GM19372 (cell line): Measurements from ENCODE around the gene BRPF1.
A peak's percentile ranks its signal among the peaks of the same experiment; 100 is the strongest.

Experiments
- ATAC-seq: cut with Tn5 transposase; IDR thresholded peaks from one replicate; pipeline ENCODE4 v1.9.1; 2021; ENCODE audit warnings: mild to moderate bottlenecking, low read depth, moderate library complexity; ENCODE audit not compliant: unreplicated experiment

BRPF1 gene

DNA sequence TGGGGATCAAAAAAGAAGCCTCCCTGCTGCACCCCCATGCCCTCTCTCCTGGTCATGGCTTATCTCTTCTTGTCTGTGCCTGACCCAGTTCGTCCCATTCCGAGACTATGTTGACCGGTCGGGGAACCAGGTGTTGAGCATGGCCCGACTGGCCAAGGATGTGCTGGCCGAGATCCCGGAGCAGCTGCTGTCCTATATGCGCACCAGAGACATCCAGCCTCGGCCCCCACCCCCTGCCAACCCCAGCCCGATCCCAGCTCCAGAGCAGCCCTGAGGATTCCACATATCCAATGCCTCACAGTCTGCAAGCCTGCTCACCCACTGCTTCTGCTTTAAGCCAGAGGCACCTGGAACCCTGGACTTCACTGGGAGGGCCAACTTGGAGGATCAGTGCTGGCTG is 2.1 kb upstream of the BRPF1 start:
- no peak for ATAC-seq

DNA sequence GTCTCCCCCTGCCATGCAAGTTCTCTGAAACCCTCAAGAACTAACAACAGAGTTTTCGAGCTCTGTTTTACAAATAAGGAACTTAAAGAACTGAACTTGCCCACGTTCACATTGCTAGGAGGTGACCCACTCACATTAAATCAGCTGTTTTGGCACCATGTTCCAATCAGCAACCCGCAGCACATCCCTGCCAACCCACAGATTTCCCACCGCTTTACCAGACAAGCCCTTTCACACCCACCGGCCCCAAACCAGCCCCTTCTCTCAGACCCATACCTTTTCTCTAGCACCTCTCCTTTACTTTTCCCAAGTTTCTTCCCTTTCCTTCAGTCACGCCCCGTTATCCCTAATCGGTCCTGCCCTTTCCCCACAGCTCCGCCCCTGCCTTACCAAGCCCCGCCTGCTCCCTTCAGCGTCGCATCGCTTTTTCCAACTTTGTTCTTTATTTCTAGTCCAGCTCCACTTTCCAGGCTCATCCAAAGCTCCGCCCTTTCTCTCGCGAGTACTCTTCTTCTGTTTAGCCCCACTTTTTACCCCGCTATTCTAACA is 804 bp upstream of the BRPF1 start:
- ATAC-seq, result peak; percentile 40

DNA sequence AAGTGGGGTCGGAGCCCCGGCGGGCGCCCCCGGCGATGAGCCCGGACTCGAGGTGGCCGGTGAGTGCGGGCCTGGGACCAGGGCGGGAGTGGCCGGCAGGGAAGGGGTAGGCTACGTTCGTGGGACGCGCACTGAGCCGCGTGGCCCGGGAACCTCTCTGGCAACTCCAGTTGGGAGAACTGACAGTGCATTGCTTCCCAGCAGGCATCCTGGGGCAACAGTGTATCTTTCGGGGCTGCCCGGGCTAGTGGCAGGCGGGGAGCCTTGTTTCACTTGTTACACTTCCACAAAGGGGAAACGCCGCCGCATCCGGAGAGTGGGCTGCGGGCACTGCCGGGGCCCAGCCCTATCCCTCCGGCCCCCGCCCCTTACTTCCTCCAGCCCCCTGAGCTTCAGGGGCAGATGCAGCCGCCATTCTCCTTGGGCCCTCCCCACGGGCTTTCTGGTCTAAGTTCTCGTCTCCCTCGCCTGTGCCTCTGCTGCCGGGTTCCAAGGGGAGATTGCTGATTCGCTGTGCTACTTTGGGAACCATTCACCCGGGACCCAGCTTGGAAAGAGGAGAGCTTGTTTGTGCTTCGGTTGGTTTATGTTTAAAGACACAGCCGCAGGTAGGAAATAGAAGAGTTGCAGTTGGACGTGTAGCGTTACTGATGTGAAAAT is 675 bp downstream of the BRPF1 start:
- no peak for ATAC-seq

DNA sequence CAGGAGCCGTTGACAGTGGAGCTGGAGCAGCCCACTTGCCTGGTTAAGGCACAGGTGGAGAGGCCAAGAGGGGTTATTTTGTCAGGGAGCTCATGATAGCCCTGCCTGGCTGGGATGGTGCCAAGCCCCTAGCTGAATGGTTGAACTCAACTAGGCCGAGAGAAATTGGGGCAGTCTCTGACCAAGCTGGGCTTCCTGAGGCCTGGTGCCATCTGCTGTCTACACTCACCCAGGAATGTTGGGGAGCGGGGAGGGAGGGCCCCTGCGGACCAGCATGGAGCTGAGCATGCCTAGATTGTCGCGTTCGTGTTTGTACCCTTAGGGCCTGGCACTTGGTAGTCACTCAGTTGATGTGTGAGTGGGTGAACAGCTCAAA is 1.2 kb downstream of the BRPF1 start:
- ATAC-seq, result no peak

DNA sequence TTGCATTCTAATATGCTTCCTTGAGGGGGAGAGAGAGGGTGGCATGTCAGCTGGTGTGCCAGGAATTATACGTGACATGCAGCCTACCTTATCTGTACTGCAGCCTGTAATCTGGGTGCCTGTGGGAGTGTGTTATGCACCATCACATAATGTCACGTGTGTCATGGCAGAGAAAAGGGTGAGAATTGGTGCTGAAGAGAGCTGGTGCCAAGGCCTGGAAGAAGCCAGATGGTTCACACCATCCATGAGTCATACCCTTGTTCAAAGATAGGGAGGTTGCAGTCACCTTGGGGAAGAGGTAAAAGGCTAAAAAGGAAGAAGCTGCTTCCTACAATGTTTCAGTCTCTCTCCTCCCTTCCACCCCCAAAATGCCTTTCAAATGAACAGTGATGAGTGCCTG is 5.3 kb downstream of the BRPF1 start:
- no peak for ATAC-seq

DNA sequence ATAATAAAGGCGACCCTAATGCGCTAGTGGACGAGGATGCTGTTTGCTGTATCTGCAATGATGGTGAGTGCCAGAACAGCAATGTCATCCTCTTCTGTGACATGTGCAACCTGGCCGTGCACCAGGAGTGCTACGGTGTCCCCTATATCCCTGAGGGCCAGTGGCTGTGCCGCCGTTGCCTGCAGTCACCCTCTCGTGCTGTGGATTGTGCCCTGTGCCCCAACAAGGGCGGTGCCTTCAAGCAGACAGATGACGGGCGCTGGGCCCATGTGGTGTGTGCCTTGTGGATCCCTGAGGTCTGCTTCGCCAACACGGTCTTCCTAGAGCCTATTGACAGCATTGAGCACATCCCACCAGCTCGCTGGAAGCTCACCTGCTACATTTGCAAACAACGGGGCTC is 7.6 kb downstream of the BRPF1 start:
- ATAC-seq, result no peak

DNA sequence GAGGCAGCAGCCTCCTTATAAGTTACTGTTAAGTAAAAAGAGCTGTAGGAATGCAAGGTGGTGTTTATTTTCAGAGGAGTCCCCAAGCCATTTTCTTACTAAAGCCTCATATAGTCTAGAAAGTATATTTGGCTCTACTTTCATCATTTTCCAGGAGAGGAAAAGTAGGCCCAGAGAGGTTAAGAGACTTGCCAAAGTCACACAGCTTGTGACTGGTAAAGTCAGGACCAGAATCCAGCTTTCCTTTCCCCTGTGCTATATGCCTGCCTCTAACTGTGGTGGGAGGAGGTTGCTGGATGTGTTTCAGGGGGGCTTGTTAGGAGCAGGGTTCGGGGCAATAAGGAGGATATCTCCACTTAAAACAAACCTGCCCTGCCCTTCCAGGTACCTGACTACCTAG is 11.0 kb downstream of the BRPF1 start:
- no peak for ATAC-seq

DNA sequence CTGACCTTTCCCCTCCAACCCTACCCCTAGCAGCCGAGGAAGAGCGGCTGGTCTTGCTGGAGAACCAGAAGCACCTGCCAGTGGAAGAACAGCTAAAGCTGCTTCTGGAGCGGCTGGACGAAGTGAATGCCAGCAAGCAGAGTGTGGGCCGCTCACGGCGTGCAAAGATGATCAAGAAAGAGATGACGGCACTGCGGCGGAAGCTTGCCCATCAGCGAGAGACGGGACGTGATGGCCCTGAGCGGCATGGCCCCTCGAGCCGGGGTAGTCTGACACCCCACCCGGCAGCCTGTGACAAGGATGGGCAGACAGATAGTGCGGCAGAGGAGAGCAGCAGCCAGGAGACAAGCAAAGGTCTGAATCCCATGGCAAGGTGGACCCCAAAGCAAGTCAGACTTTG is 12.0 kb downstream of the BRPF1 start:
- ATAC-seq, result no peak

DNA sequence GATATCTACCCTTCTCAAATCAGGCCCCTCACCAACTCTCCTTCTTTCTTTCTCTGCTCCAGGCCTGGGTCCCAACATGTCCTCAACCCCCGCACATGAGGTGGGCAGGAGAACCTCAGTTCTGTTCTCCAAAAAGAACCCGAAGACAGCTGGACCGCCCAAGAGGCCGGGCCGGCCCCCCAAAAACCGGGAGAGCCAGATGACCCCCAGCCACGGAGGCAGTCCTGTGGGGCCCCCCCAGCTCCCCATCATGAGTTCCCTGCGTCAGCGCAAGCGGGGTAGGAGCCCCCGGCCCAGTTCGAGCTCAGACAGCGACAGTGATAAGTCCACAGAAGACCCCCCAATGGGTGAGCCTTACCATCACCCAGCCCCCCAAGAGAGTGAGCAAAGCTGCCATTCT is 12.6 kb downstream of the BRPF1 start:
- no peak for ATAC-seq

DNA sequence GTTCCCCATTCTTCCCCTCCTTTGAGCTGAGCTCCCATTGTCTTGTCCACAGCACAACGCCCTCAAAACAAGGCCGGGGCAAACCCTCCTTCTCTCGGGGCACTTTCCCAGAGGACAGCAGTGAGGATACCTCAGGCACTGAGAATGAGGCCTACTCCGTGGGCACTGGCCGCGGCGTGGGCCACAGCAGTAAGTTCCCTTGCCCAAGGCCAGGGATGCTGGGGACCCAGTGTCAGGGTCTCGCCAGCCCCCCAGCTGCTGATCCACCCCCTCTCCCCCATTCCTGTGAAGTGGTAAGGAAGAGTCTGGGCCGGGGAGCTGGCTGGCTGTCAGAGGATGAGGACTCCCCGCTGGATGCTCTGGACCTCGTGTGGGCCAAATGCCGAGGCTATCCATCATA is 14.0 kb downstream of the BRPF1 start:
- no peak for ATAC-seq

DNA sequence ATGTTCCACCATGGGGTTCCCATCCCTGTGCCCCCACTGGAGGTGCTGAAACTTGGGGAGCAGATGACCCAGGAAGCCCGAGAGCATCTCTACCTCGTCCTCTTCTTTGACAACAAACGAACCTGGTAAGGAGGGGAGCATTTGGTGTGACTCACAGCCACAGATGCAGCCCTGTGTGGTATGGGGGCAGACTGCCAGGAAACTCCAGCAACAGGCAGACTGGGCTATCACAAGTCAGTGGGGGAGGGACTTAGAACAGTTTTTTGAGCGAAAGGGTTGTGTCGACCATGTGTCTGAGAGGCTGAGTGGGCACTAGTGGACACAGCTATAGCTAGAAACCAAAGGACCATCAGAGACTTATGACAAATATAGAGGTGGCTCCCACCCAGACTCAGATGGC is 14.8 kb downstream of the BRPF1 start:
- ATAC-seq, result no peak

DNA sequence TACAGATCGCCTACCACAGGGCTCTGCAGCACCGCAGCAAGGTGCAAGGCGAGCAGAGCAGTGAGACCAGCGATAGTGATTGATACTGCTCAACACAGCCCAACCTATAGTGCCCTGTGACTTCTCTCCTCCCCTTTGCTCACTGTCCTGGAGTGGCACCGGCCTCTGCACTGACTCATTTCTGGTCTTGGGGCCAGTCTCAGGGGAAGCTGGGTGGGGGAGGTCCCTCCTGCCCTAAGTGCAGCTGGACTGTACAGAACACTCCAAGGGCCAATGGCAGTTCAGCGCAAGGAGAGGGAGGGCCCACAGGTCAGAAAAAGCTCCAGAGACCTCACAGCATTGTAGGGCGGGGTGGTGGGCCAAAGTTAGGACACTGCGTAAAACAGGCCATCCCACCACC is 15.7 kb downstream of the BRPF1 start:
- no peak for ATAC-seq

DNA sequence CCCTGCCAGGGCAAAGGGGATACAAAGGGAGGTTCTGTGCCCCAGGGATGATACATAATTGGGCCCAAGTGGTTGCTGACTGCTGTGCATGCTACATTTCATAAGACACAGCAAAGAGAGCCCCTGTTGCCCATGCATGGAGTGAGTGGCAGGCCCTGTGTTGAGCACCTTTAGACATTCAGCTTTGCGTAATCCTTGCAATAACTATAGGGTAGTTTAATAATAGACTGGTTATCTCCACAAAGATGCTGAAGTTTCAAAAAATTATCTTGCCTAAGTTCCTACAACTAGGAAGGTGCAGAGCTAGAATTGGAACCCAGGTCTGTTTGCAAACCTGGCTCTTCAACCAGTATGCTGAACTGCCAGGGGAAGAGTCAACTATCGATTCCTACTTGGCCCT is 16.5 kb downstream of the BRPF1 start:
- ATAC-seq, result no peak

DNA sequence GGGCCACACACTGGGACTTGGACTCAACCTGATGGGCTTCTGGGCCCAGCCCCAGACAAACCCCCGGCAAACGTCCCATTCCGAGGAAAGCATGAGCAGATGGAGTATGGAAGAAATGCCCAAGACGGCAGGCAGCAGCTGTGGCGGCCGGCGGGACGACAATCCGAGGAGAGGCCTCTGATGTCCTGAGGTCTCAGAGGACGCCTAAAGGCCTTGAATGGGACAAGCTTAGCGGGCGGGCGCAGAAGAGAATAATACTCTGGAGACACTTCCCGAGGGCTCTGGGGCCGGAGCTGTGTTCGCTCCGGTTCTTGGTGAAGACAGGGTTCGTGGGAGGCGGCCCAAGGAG is 17.7 kb downstream of the BRPF1 start:
- ATAC-seq, result no peak

DNA sequence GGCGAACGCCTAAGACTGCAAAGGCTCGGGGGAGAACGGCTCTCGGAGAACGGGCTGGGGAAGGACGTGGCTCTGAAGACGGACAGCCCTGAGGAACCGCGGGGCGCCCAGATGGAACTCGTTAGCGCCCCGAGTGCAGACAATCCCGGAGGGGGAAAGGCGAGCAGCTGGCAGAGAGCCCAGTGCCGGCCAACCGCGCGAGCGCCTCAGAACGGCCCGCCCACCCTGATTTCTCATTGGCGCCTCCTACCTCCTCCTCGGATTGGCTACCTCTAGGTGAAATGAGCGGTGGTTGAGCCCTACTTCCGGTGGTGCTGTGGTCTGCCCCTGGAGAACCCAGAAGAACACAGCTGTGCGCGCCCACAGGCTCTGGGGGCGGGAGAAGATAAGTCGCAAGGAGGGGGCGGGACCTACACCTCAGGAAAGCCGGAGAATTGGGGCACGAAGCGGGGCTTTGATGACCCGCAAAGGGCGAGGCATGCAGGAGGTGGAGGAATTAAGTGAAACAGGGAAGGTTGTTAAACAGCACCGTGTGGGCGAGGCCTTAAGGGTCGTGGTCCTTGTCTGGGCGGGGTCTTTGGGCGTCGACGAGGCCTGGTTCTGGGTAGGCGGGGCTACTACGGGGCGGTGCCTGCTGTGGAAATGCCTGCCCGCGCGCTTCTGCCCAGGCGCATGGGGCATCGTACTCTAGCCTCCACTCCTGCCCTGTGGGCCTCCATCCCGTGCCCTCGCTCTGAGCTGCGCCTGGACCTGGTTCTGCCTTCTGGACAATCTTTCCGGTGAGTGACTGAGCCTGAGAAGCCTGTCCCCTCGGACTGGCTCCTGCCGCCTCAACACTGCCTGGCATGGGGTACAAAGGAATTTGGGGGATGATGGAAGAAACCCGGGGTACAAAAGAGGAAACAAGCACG is 18.4 kb downstream of the BRPF1 start, which contains the start of gene OGG1:
OGG1 (plus strand) TSS at position 308 of the 911 bp plus-strand sequence; CDS start at position 643, 335 bp downstream.
- ATAC-seq, result peak; percentile 94

DNA sequence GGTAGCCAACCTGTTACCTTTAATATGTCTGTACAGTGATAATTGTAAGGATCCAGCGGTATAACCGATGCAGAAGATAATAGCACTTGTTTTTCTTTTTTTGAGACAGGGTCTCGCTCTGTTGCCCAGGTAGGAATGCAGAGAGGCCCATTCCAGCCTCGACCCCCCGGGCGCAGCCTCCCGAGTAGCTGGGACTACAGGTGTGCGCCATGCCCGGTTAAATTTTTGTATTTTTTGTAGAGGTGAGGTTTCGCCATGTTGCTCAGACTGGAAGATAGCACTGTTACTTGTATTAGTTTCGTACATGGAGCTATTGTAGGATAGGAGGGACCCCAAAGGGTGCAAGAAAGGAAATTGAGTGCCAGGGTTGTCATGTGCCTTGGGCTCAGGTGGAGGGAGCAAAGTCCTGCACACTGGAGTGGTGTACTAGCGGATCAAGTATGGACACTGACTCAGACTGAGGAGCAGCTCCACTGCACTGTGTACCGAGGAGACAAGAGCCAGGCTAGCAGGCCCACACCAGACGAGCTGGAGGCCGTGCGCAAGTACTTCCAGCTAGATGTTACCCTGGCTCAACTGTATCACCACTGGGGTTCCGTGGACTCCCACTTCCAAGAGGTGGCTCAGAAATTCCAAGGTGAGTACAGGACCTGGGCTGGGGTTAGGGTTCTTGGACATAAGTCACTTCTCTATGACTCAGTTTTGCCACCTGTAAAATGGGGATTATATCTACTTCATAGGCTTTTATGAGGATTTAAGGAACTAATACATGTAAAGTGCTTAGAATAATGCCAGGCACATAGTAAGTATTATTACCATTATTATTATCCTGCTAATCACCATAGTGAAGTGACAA is 19.2 kb downstream of the BRPF1 start:
- no peak for ATAC-seq

DNA sequence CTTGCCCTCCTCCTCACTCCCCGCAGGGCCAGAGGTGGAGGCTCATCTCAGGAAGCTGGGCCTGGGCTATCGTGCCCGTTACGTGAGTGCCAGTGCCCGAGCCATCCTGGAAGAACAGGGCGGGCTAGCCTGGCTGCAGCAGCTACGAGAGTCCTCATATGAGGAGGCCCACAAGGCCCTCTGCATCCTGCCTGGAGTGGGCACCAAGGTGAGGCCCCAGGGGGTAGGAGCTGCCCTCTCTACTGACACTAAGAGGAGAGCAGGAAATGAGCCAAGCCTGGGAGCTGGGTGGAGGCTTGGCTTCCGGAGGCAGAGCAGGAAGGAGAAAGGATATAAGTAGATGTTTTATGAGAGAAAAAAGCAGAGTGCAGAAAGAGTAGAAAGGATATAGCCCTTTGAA is 23.1 kb downstream of the BRPF1 start:
- ATAC-seq, result no peak

DNA sequence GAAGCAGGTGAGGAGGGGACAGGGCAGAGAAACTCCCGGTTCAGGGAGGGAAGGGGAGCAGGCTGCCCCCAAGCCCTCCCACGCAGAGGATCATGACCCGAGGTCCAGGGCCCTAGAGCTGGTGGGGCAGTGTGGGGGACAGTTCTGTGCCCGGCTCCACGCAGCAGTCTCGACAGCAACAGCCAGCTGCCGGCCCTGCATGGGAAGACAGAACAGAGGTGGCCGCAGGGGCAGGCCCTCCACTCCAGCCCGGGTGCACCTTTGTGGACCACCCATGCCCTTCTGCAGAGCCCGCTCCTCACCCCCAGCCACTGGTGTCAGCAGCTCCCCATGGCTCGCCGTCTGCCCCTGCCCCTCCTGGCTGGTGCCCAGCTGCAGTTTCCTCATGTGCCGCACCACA is 25.9 kb downstream of the BRPF1 start:
- ATAC-seq, result no peak

DNA sequence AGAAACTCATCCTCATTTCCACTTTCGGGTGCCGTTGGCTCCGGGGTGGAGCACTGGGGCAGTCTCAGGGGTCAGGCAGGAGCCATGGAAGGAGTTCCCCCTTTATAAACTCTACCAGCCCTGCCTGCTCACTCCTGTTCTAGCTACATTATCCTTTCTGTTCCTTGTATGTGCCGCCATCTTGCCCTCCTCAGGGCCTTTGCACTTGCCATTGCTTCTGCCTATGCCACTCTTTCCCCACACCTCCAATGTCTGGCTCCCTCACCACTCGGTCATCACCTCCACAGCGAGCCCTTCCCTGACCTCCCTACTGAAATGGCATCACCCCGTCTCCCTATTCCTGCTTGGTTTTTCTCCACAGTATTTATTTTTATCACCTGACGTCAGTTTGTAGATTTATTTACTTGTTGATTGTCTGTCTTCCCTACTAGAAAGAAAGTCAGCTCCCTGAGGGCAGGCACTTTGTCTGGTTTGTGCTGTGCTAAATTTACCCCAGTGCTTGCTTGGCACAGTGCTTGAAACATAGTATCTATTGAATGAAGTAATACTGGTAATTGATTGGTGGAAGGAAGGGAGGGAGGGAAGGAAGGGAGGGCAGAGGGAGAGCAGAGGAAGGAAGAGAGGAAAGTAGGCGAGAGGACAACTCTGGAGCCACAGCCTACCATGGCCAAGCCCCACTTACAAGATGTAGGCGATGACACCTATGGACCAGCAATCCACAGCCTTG is 29.4 kb downstream of the BRPF1 start:
- ATAC-seq, result no peak

DNA sequence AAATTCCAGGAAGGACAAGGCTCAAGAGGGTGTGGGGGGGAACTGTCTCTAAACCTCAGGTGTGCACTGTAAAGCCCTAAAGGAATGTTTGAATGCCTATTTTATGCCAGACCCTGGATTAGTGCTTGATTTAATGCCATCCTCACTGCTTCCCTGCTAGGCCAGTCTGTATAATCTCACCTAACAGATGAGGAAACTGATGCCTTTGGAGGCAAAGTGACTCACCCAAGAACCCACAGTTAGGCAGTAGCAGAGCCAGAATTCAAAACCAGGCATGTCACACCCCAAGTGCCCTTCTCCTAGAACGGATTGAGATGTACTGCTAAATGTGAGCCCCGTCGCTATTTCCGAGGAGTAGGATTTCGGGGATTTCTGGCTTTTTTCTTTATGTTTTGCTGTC is 30.4 kb downstream of the BRPF1 start:
- no peak for ATAC-seq
